ENCODE results near the gene FLOT1. TPM values are rescaled to one million over a fixed set of nuclear protein-coding genes. Genes with fewer than 3 reads are reported as not detected.

Gene FLOT1
- total and polyA plus RNA-seq, 2 donors (not counting 3 experiments of a cell fraction or from before 2014, with no cell fraction given) = 141 to 154 TPM

DNA sequence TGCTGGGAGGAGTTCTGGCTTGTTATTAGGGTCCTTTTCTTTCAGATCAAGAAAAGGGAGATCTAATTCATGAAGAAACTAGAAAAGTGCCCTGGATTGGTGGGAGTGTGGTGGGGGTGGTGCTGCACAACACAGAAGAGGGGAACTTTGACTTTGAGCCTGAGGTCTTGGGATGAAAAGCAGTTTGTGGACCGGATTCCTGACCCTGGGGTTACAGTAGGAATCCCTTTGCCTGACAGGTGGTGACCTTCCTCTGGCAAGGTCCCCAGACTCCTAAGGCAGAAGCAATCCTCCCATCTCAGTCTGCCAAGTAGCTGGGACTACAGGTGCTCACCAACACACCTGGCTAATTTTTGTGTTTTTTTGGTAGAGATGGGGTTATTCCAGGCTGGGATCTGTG, 47.1 kb upstream of the FLOT1 start:
- Histone ChIP-seq H3K9me3 (replicated peaks; ENCODE audit: control insufficient read depth, insufficient read depth, low read length) (no peaks in the 10 kb centered on the region), H3K9ac (replicated peaks; ENCODE audit: extremely low read depth, insufficient read depth, low read length) (no peak overlapping the region), H3K79me2 (ENCODE audit: control insufficient read depth, insufficient read depth, low read length) (no peaks in the 10 kb centered on the region), H3K27me3 (ENCODE audit: control insufficient read depth in 2 of 2, insufficient read depth in 2 of 2, low read length in 2 of 2) (no peaks in the 10 kb centered on the region), H3K27ac (ENCODE audit: insufficient read depth, low read depth, low read length) (no peak overlapping the region), H3K4me2 (ENCODE audit: insufficient read depth, low read length) (no peak overlapping the region), H3K4me3 (replicated peaks in 1 of 3; ENCODE audit: insufficient read depth in 1 of 3, low read depth in 1 of 3, low read length in 3 of 3) (no peak overlapping the region), H3K36me3 (ENCODE audit: control insufficient read depth in 2 of 2, extremely low read depth in 1 of 2, insufficient read depth in 2 of 2, low read length in 2 of 2) (no peaks in the 10 kb centered on the region), H2AFZ (ENCODE audit: low read depth, low read length) (no peak overlapping the region), H3K9me1 (replicated peaks; ENCODE audit: control insufficient read depth, extremely low read depth, insufficient read depth, low read length) (no peaks in the 10 kb centered on the region), H4K20me1 (replicated peaks; ENCODE audit: control insufficient read depth, extremely low read depth, insufficient read depth, low read length) (no peaks in the 10 kb centered on the region), H3K4me1 (ENCODE audit: control insufficient read depth, extremely low read depth, insufficient read depth, low read length) (peaks cover 7% of the 10 kb centered on the region)
- CTCF ChIA-PET = interaction anchor here (1.6 to 2.0 kb wide), 3 partner anchors 11 to 32 kb away, joined by 4 to 7 read pairs (median 6); no protein-coding TSS in a partner anchor
- intact Hi-C loops (cut with micrococcal nuclease) (no loop called here), dilution Hi-C loops (cut with MboI; ENCODE audit: extremely low pct_ligation_motif_present, low sequenced_read_pairs) (no loop called here)
- POLR2A ChIA-PET = interaction anchor here (1.4 kb wide), 1 partner anchor 21 kb away, joined by 3 read pairs; no protein-coding TSS in a partner anchor
- DNase-seq (ENCODE audit: low read depth, low spot score) = no peak
- no TSS peak for BruUV-seq (replicated peaks)
- no peak for FAIRE-seq
- TF ChIP-seq, protein P1, sequence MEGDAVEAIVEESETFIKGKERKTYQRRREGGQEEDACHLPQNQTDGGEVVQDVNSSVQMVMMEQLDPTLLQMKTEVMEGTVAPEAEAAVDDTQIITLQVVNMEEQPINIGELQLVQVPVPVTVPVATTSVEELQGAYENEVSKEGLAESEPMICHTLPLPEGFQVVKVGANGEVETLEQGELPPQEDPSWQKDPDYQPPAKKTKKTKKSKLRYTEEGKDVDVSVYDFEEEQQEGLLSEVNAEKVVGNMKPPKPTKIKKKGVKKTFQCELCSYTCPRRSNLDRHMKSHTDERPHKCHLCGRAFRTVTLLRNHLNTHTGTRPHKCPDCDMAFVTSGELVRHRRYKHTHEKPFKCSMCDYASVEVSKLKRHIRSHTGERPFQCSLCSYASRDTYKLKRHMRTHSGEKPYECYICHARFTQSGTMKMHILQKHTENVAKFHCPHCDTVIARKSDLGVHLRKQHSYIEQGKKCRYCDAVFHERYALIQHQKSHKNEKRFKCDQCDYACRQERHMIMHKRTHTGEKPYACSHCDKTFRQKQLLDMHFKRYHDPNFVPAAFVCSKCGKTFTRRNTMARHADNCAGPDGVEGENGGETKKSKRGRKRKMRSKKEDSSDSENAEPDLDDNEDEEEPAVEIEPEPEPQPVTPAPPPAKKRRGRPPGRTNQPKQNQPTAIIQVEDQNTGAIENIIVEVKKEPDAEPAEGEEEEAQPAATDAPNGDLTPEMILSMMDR (IDR thresholded peaks at IDR 0.05; ENCODE audit: extremely low read depth in 1 of 2, insufficient read depth in 1 of 2, low read depth in 1 of 2, low read length in 2 of 2) = no peak
- no peak for TF ChIP-seq POLR2A (IDR thresholded peaks at IDR 0.05; ENCODE audit: low read depth, low read length)
- no peak for TF ChIP-seq MYC (IDR thresholded peaks at IDR 0.05; ENCODE audit: low read depth, low read length)
- TF ChIP-seq JUN (IDR thresholded peaks at IDR 0.05; ENCODE audit: borderline replicate concordance, insufficient read depth, insufficient read length, low read depth) = no peak
- no peak for TF ChIP-seq EZH2 (IDR thresholded peaks at IDR 0.05; ENCODE audit: borderline replicate concordance, low read depth, low read length, severe bottlenecking)
- TF ChIP-seq FOS (IDR thresholded peaks at IDR 0.05; ENCODE audit: borderline replicate concordance, insufficient read depth, low read length) = no peak
- no peak for TF ChIP-seq POLR2AphosphoS5 (IDR thresholded peaks at IDR 0.05; ENCODE audit: insufficient read depth, low read depth, low read length)
- no peak for TF ChIP-seq GATA2 (IDR thresholded peaks at IDR 0.05; ENCODE audit: insufficient read depth, insufficient read length, low read depth, low read length)
- TF ChIP-seq, protein P2, sequence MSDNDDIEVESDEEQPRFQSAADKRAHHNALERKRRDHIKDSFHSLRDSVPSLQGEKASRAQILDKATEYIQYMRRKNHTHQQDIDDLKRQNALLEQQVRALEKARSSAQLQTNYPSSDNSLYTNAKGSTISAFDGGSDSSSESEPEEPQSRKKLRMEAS (IDR thresholded peaks at IDR 0.05; ENCODE audit: insufficient read depth, insufficient read length) = no peak
